Right renal cortex interstitium (tissue), 3 donors: ENCODE results near the gene PLEKHM1. TPM values are rescaled to one million over a fixed set of nuclear protein-coding genes. Genes with fewer than 3 reads are reported as not detected.

Source experiments
- DNase-seq, 3 donors: peaks; one replicate each; pipeline ENCODE4 v3.0.0-alpha.2; 2013; ENCODE audit warnings: low read depth in 3 of 3, low spot score in 2 of 3
- polyA plus RNA-seq, 3 donors: library from polyadenylated mRNA; unstranded; fragments of 120-200 nt; gene quantifications; one replicate each; pipeline ENCODE4 v1.2.1, GENCODE V29; 2013; ENCODE audit not compliant: insufficient read length in 3 of 3

PLEKHM1 gene
- polyA plus RNA-seq, 3 donors, result 10.4 to 11.6 (median 11.5) TPM

- DNase-seq, result no peak
Observed at GRCh38 chr17:45429339-45430005, 61.0 kb downstream of the PLEKHM1 start.

- no peak for DNase-seq
Observed at GRCh38 chr17:45428931-45429338, 61.6 kb downstream of the PLEKHM1 start.

- no peak for DNase-seq
Observed at GRCh38 chr17:45428050-45428617, 62.4 kb downstream of the PLEKHM1 start.

- no peak for DNase-seq
Observed at GRCh38 chr17:45427181-45427835, 63.2 kb downstream of the PLEKHM1 start.

- DNase-seq, result no peak
Observed at GRCh38 chr17:45426561-45426960, 64.0 kb downstream of the PLEKHM1 start.

- DNase-seq, result no peak
Observed at GRCh38 chr17:45425984-45426413, 64.5 kb downstream of the PLEKHM1 start.

- DNase-seq, result no peak
Observed at GRCh38 chr17:45425125-45425983, 65.2 kb downstream of the PLEKHM1 start.

GRCh38 chr17:45424769-45425124, 65.8 kb downstream of the PLEKHM1 start:
- DNase-seq, result no peak

- no peak for DNase-seq
Observed at GRCh38 chr17:45423975-45424335, 66.6 kb downstream of the PLEKHM1 start.

GRCh38 chr17:45423304-45423974, 67.1 kb downstream of the PLEKHM1 start:
- DNase-seq, result no peak

GRCh38 chr17:45414990-45415881, 75.3 kb downstream of the PLEKHM1 start:
- DNase-seq, result no peak

- DNase-seq, result no peak
Observed at GRCh38 chr17:45413498-45413923, 77.0 kb downstream of the PLEKHM1 start.

GRCh38 chr17:45411348-45412105, 79.0 kb downstream of the PLEKHM1 start:
- DNase-seq, result no peak

GRCh38 chr17:45410144-45411091, 80.1 kb downstream of the PLEKHM1 start:
- no peak for DNase-seq

- DNase-seq, result no peak
Observed at GRCh38 chr17:45409659-45410076, 80.9 kb downstream of the PLEKHM1 start.

GRCh38 chr17:45408611-45409421, 81.7 kb downstream of the PLEKHM1 start:
- no peak for DNase-seq

- no peak for DNase-seq
Observed at GRCh38 chr17:45406107-45406506, 84.4 kb downstream of the PLEKHM1 start.
